GM03348 (cell line): Measurements from ENCODE around the gene AKAP13.
A peak's percentile ranks its signal among the peaks of the same experiment; 100 is the strongest.
"Not testable (repeated sequence)": the region's sequence is repeated elsewhere in the genome, so short reads cannot be mapped to it uniquely, and the experiment has no call there.

ENCODE experiments used
- DNase-seq: peaks from one replicate; pipeline ENCODE4 v3.0.0; 2012; ENCODE audit warnings: low spot score

The AKAP13 gene

GRCh38 chr15:85563328-85563727, 182.9 kb downstream of the AKAP13 start:
- DNase-seq: peak; percentile 53

- no peak for DNase-seq
These were observed 183.3 kb downstream of the AKAP13 start for GRCh38 chr15:85563731-85564130.

- DNase-seq: no peak
These were observed 184.3 kb downstream of the AKAP13 start for GRCh38 chr15:85564686-85565085.

GRCh38 chr15:85568261-85568808, 187.9 kb downstream of the AKAP13 start:
- DNase-seq: no peak

- no peak for DNase-seq
These were observed 189.9 kb downstream of the AKAP13 start for GRCh38 chr15:85570336-85570735.

- no peak for DNase-seq
These were observed 191.4 kb downstream of the AKAP13 start for GRCh38 chr15:85571780-85572179.

- DNase-seq: no peak
These were observed 196.0 kb downstream of the AKAP13 start for GRCh38 chr15:85576392-85576791.

GRCh38 chr15:85578941-85579701, 198.7 kb downstream of the AKAP13 start:
- DNase-seq: no peak

GRCh38 chr15:85579957-85580694, 199.7 kb downstream of the AKAP13 start:
- peak; percentile 22 for DNase-seq

- no peak for DNase-seq
These were observed 200.5 kb downstream of the AKAP13 start for GRCh38 chr15:85580879-85581278.

GRCh38 chr15:85581495-85581894, 201.1 kb downstream of the AKAP13 start:
- no peak for DNase-seq

GRCh38 chr15:85582131-85583079, 202.0 kb downstream of the AKAP13 start:
- DNase-seq: peak; percentile 36

GRCh38 chr15:85583442-85583841, 203.0 kb downstream of the AKAP13 start:
- DNase-seq: no peak

GRCh38 chr15:85583923-85584390, 203.6 kb downstream of the AKAP13 start:
- DNase-seq: no peak

- no peak for DNase-seq
These were observed 204.5 kb downstream of the AKAP13 start for GRCh38 chr15:85584872-85585271.

GRCh38 chr15:85586196-85586595, 205.8 kb downstream of the AKAP13 start:
- not testable (repeated sequence) for DNase-seq

- peak; percentile 57 for DNase-seq
These were observed 207.5 kb downstream of the AKAP13 start for GRCh38 chr15:85587707-85588411.

- peak; percentile 19 for DNase-seq
These were observed 208.3 kb downstream of the AKAP13 start for GRCh38 chr15:85588677-85589076.

GRCh38 chr15:85589851-85590250, 209.4 kb downstream of the AKAP13 start:
- peak; percentile 65 for DNase-seq

- no peak for DNase-seq
These were observed 211.2 kb downstream of the AKAP13 start for GRCh38 chr15:85591622-85592021.

- DNase-seq: peak; percentile 61
These were observed 211.7 kb downstream of the AKAP13 start for GRCh38 chr15:85592148-85592547.
